COLO668 (cell line): ENCODE measurements around the gene KDM6A.
"Not testable (repeated sequence)": the region's sequence is repeated elsewhere in the genome, so short reads cannot be mapped to it uniquely, and the experiment has no call there.

Experiments used
- DNase-seq: peaks from one replicate; lab custom pipeline; 2025; ENCODE audit not compliant: unreplicated experiment; lab: John Stamatoyannopoulos, UW

KDM6A gene

GRCh38 chrX:45070116-45071007 lies 197.4 kb downstream of the KDM6A start:
- peak; percentile 0 for DNase-seq

DNA sequence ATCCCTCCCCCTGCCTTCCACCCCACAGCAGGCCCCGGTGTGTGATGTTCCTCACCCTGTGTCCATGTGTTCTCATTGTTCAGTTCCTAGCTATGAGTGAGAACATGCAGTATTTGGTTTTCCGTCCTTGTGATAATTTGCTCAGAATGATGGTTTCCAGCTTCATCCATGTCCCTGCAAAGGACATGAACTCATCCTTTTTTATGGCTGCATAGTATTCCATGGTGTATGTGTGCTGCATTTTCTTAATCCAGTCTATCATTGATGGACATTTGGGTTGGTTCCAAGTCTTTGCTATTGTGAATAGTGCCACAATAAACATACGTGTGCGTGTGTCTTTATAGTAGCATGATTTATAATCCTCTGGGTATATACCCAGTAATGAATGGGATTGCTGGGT lies 200.0 kb downstream of the KDM6A start:
- DNase-seq, result not testable (repeated sequence)

- no peak for DNase-seq
Observed at GRCh38 chrX:45077748-45078424, 204.9 kb downstream of the KDM6A start.

DNA sequence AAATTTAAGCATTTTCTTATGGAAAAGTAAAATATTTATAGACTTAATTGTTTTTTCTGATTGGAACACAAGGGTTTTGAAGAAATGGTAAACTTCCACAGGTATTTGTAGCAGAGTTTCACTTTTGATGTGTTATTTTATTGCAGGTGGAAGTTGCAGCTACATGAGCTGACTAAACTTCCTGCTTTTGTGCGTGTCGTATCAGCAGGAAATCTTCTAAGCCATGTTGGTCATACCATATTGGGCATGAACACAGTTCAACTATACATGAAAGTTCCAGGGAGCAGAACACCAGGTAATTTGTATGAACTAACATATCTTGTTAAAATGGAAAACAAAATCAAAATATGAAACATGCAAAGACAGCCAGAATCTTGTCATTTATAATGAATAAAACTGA lies 210.3 kb downstream of the KDM6A start:
- no peak for DNase-seq

- no peak for DNase-seq
Observed at GRCh38 chrX:45110494-45110893, 237.5 kb downstream of the KDM6A start.

DNA sequence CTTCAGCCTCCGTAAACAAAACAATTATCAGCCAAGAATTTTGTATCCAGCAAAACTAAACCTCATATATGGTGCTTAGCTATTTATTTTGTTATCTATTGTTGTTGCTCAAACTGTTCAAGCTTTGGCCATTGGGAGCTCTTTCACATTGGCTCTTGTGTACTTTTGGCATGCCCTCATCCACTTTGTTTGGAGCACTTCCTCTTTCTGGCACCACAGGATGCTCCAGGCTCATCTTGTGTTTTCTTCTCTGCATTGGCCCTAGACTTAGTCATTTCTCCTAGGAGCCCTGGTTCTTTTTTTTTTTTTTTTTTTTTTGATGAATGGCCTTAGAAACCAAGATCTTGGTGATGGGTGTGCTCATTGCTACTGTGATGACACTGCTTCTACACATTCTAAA lies 253.2 kb downstream of the KDM6A start:
- no peak for DNase-seq

GRCh38 chrX:45128896-45129454 lies 256.0 kb downstream of the KDM6A start:
- no peak for DNase-seq

DNA sequence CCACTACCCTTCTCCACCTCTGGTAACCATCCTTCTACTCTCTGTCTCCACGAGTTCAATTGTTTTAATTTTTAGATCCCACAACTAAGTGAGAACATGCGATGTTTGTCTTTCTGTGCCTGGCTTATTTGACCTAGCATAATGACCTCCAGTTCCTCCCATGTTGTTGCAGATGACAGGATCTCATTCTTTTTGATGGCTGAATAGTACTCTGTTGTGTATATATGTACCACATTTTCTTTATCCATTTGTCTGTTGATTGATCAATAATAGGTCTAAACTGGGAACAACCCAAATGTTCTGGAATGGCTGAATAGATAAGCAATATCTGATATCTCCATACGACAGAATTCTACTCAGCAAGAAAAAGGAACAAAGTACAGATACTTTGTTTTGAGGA lies 260.5 kb downstream of the KDM6A start:
- no peak for DNase-seq

- no peak for DNase-seq
Observed at GRCh38 chrX:45134315-45134731, 261.3 kb downstream of the KDM6A start.

DNA sequence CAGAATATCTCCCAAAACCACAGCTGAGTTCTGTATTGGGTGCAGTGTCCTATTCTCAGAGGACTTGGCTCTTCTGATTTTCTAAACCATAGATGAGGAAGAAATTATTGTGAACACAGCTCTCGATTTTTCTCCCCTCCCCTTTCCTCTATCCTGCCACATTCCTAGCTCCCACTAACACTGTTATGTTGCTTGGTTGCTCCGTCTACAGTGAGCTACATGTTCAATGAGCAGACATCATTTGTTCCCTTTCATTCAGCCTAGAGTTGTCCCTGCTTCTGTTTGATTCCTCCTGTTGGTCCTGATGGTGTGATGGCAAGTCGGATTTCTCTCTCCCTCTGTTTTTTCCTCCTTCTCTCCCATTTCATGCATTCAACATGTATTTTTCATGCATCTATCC lies 261.8 kb downstream of the KDM6A start:
- DNase-seq, result no peak

DNA sequence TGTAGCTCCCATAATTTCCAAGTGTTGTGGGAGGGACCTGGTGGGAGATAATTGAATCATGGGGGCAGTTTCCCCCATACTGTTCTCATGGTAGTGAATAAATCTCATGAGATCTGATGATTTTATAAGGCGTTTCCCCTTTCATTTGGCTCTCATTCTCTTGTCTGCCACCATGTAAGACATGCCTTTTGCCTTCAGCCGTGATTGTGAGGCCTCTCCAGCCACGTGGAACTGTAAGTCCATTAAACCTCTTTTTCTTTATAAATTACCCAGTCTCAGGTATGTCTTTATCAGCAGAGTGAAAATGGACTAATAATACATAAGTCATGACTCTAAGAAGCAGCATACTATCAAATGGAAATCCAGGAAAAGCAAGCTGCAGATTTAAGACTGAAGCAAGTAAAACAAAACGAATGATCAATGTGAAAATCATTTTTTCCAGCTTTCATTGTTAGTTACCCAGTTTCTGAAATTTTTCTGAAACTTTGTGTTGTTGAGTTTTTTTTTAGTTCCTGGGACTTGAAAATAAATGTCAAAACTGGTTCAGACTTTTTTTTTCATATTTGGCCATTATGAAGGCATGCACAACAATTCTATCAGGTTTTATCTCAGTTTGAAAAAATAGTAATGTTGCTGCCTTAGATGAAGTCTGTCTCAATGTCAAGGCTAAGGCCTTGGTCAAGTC lies 262.5 kb downstream of the KDM6A start:
- DNase-seq, result not testable (repeated sequence)

DNA sequence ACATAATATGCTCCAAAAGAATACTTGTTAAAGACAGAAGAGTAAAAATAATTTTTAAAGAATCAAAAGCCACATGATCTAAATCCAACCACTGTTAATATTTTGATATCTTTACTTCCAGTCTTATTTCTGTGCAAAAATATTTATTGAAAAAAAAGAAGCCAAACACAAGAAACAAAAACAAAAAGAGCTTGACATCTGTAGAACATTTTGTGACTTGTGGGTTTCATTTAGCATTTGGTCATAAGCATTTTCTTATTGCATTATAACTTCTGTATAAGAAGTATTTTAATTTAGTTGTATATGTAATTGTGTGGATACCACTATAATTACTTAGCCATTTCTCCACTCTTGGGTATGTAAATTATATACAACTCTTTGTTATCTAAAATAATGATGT lies 264.5 kb downstream of the KDM6A start:
- no peak for DNase-seq

- DNase-seq, result no peak
Observed at GRCh38 chrX:45138525-45138924, 265.5 kb downstream of the KDM6A start.

- no peak for DNase-seq
Observed at GRCh38 chrX:45140812-45141211, 267.8 kb downstream of the KDM6A start.

DNA sequence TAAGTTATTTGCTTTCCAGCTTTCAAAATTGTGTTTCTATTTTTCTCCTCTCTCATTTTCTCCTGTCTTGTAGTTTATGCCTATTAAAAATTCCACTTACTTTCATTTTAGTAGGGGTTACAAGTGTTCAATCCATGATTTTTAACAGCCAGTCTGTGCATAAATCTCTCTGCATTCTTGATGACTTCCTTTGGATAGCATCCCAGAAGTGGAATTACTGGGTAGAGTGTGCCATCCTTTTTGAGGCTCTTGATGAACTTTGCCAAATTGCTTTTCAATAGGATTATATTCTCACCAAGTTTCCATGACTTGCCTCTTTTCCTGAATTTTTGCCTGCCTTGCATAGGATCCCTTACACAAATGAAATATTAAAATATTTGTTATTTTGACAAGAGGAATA lies 269.2 kb downstream of the KDM6A start:
- no peak for DNase-seq

DNA sequence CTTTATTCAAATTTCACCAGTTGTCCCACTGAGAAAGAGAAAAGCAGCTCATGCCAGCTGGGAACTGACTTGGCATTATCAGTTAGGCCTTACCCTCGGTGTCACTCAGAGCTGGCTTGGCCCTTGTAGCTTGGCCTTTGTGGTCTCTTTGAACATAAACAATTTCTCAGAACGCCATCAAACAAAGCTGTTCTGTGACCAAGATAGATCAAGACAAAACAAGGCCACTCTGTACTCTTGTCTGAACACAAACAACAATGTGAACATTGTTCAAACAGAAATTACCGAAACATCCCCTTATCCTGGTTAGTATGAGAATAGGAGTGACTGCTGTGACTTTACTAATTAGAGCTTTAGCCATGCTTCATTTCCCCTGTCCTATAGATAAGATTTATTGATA lies 270.5 kb downstream of the KDM6A start:
- DNase-seq, result no peak

DNA sequence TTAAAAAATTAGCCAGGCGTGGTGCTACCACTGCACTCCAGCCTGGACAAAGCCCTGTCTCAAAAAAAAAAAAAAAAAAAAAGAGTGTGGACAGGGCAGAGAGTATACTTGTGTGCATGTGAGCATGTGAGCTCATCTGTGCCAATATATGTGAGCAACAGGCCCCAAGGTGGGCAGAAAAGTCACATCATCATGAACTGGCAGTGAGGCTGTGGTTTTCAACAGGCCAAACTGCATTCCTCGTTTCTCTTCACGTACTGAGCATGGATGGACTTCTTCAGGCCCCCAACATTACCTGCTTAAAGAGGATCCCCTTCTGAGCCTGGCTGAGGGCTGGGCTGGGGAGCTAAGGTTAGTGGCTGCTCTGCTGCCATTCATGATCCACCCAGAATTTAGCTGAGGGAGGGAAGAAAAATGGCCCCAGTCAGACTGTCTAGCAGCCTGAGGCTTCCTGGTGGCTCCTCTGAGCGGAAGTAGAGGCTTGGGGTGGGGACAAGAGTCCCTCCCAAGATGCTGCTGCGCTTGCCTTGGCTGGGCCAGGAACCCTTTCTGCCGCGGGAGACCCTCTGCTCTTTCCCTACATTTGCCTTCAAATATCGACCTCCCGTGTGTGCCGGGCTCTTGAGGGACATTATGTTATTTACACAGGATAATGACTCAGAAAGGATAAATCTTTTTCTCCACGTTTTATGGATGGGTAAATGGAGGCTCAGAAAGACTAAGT lies 272.7 kb downstream of the KDM6A start:
- no peak for DNase-seq

GRCh38 chrX:45150821-45151220 lies 277.8 kb downstream of the KDM6A start:
- no peak for DNase-seq

DNA sequence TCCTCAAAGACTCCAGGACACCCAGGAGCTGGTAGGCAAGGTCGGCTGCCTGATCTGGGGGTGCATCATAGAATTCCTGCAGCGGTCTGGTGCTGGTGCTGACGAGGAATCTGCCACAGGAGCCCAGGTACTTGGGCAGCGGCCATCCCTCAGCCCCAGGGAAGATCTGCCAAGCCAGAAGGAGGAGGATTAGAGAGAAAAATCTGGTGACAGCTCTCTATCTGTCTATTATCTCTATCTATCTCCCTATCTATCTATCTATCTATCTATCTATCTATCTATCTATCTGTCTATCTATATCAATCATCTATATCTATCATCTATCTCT lies 281.0 kb downstream of the KDM6A start:
- no peak for DNase-seq

DNA sequence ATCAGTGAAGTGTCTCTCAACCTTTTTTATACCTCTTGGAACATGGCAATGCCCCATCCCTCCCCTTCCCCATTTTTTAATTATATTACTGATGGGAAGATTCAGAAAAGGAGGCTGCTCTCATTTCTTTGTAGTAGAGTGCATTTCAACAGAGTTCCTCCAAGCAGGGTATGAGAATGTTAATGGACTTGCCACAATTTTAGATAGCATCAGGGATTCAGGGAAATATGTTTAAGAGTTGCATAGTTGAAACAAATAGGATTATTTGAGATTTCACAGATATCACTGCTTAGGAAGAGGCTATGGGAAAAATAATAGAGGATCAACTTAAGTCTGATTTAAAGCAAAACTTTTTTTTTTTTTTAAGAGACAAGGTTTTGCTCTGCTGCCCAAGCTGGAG lies 281.5 kb downstream of the KDM6A start:
- no peak for DNase-seq

GRCh38 chrX:45157647-45158046 lies 284.7 kb downstream of the KDM6A start:
- no peak for DNase-seq
